Myocyte (in vitro differentiated cells): ENCODE results near the gene ZCCHC7. TPM values are rescaled to one million over a fixed set of nuclear protein-coding genes. Genes with fewer than 3 reads are reported as not detected.
"Not testable (repeated sequence)": the region's sequence is repeated elsewhere in the genome, so short reads cannot be mapped to it uniquely, and the experiment has no call there.

Source experiments
- DNase-seq: peaks from one replicate; pipeline ENCODE4 v3.0.0-alpha.2; 2012; ENCODE audit warnings: low read depth
- total RNA-seq: library from RNA; depleted of rRNA; stranded (reverse); fragments of >200 nt; gene quantifications from 2 replicates; pipeline ENCODE4 v1.2.3, GENCODE V29; 2014

Gene ZCCHC7
- total RNA-seq, 1 donor from 2014 or later = 21.0 TPM

DNA sequence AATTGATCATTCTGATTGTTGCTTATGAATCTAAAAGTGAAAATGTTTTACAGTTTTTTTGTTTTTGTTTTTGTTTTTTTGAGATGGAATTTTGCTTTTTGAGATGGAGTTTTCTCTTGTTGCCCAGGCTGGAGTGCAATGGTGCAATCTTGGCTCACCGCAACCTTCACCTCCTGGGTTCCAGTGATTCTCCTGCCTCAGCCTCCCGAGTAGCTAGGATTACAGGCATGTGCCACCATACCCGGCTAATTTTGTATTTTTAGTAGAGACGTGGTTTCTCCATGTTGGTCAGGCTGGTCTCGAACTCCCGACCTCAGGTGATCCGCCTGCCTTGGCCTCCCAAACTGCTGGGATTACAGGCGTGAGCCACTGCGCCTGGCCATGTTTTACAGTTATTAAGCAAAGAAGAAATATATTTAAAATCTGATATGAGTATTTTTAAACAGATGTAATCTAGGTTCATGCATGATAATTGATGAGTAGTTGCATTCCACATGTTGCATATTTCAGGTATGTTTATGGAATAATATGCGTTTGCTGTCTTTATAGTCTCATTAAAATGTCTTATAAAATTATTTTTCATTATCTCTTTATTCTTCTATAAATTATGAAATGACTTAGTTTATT lies 171.4 kb downstream of the ZCCHC7 start:
- not testable (repeated sequence) for DNase-seq

DNA sequence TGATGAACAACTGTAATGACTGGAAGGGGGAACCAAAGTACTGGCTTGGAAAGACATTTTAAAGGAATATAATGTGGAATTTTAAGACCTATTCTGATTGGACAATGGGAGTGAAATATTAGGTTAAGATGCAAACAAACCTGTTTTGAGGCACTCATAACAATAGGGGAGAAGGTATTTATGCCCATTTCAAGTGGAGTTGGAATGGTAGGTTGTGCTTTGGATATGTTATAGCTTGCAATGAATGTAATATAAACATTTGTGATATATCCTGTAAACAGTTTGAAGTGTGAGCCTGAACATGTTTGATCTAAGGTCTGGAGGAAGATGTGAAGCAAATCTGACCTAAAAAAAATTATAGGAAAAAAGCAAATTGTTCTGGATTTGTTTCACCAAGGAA lies 172.5 kb downstream of the ZCCHC7 start:
- no peak for DNase-seq

DNA sequence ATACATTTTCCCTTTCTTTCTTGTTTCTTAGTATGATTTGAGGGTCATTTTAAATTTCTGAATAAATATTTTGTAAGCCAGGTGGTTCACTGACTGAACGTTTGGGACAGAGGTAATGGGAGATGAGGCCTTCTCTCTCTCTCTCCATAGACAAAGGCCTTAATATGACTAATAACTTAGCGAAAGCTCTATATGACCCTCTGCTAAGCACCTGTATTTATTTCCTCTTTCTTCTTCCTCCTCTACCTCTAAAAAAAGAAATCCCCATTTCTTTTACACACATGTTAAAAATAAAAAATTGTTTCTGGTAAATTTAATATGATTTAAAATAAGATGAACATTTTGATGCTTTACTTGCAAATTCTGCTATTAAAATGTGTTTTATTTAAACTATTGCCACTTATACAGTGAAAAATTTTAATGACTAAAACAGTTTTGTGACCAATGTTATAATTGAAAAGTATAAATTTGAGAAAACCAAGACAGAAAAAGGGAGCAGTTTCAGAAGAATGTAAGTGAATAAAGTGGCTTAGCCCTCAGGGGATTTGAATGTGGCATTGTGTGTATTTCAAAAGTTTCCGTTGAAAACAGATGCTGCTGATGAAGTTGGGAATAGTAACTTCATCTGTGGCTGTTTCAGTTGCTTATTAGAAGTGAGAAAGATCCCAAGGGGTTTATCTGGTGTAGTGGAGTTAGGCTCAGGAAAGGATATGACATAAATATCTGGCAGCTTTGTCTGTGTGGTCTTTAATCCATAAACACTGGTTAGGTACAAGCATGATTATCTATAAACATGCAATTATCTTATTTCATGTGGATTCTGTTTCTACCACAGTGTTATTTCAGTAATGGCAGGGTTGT lies 173.5 kb downstream of the ZCCHC7 start:
- peak; percentile 64 for DNase-seq

DNA sequence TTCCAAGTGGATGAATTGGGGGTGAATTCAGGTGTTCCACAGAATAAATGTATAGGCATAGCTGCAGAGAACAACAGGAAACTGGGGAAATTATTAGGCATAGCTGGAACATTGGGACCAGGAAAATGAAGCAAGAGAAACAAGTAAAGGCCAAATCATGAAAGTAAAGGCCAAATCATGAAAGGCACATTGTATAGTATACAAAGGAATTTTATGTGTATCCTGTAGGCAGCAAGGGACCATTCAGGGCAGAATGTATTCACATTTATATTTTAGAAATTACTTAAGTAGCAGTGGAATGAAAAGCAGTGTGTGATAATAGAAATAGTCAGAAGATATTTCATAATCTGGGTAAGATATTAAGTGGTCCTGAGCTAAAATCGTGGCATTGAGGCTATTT lies 174.8 kb downstream of the ZCCHC7 start:
- DNase-seq = no peak

DNA sequence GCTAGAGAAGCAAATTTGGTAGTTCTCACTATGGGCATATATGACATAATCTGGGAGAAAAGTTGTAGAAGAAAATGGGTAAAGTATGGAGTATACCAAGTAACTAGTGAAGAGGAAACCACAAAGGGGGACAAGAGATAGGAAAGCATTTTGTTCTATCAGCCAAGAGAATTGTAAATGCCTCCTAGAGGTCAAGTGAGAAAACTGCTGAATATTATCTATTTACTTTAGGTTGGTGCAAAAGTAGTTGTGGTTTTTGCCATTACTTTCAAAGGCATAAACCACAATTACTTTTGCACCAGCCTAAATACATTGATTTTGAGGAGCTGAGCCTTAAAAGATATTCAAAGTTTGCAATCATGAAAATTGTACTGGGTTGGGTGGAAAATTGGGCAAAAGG lies 175.4 kb downstream of the ZCCHC7 start:
- DNase-seq = no peak

DNA sequence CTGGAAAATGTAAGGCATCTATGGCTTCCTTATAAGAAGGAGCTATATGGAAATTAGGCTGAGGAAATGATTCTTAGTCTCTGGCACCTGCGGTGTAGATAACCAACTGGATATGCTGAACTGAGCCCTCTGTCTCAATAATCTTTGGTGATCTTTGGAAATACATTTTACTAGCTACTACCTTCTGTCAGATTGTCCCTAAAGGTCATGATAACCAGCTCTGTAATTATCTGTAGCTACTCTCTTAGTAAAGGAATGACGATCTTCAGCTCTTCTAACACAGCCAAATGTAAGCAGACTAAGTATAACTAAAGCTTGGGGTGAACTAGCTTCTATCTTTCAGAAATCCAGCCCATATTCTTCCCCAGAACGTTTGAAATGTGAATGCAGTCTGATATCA lies 177.2 kb downstream of the ZCCHC7 start:
- no peak for DNase-seq

DNA sequence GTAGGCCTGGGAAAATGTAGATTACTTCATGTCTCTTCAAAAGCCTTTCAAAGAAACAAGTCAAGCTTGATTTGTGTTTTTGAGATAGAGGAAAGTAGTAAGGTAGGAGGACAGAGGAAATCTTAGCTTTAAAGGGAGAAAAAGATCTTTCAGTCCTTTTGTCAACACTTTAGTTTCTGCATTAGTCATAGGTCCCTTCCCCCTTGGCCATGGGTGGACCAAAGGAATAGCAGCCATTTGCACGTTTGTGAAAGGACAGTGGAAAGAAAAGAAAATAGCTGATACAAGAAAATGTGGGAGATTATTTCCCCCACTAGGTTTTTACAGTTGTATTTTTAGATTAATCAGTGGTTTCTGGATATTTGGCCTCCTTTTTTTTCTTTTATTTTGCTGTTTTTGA lies 180.2 kb downstream of the ZCCHC7 start:
- DNase-seq = peak; percentile 27

DNA sequence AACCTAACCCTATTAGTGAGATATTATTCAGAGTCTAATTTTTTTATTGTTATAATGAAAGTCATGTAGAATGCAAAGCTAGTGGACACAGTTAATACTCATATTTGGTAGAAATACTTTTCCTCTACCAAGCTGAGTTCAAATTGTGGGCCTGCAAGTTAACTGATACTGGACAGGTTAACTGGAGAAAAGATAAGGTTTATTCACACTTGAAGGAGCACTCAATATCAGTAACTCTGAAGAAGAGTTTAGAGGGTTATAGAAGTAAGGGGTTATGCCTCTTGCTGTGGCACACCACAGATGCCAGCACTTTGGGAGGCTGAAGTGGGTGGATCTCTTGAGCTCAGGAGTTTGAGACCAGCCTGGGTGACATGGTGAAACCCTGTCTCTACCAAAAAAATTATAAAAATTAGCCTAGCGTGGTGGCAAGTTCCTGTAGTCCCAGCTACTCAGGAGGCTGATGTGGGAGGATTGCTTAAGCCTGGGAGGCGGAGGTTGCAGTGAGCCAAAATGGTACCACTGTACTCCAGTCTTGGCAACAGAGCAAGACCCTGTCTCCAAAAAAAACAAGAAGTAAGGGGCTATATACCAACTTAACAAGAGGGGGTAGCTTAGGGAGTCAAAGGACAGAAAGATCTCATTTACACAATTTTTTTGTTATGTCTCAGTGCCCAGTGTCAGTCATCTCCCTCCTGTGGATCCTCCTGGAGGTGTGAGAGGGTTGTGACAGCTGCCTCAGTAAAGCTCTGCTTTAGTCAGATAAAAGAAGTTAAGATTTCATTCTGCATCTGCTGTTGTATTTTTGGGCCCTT lies 180.9 kb downstream of the ZCCHC7 start:
- DNase-seq = no peak

DNA sequence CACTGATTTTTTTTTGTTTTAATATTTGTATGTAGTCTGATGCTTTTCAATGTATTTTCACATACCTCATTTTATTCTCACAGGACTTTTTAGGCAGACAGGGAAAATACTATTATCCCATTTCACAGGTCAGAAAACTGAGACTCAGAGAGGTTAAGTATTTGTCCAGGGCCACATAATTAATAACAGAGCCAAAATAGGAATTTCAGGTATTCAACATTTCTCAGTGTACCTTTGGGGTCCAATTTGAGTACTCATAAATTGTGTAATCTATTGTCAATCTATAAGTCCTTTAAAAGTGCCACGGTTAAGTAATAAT lies 181.4 kb downstream of the ZCCHC7 start:
- DNase-seq = no peak

DNA sequence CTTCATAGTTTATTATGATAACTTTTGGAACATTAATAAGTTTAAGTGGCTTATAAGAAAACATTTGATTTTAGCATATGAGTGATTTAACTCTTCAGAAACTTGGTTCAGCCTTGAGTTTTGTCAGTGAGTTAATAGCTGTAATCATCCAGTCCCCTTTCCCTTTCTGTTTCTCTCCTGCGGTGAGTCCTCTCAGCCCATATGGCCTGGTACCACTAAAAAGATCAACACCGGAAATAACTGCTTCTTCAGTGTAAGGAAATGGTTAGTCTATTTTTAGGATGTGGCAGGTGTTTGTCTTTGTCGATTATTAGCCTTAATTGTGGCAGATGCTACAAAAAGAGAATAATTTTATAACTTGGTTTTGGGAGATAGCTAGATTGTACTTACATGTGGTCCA lies 181.9 kb downstream of the ZCCHC7 start:
- peak; percentile 36 for DNase-seq

DNA sequence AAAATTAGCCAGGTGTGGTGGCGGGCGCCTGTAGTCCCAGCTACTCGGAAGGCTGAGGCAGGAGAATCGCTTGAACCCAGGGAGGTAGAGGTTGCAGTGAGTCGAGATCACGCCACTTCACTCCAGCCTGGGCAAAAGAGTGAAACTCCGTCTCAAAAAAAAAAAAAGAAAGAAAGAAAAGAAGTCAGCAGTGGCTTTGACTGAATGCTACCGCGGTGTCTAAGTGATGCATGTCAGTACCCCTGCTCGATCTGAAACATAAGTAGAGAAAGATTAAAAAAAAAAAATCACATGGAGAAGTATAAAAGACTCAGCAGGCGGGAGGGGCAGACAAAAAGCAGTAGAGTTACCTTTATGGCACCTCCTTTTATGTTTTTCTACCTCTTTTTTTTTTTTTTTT lies 182.9 kb downstream of the ZCCHC7 start:
- not testable (repeated sequence) for DNase-seq

DNA sequence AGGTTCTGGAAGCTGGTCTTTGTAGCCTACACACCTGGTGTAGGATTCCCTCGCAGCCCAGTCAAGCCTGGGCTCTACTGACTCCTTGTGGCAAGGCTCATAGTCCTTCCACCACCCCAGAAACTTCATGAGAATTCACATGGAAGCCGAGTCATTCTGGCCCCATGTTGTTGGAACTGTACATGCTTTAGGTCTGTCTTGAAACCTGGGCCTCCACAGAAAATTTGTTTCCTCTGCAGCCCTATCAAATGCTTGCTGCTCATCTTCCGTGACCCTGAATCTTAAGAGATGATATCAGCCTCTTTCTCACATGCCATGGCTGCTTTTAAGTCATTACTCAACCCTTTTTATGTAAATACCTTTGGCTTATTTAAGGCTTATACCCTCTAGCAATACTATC lies 188.8 kb downstream of the ZCCHC7 start:
- no peak for DNase-seq

DNA sequence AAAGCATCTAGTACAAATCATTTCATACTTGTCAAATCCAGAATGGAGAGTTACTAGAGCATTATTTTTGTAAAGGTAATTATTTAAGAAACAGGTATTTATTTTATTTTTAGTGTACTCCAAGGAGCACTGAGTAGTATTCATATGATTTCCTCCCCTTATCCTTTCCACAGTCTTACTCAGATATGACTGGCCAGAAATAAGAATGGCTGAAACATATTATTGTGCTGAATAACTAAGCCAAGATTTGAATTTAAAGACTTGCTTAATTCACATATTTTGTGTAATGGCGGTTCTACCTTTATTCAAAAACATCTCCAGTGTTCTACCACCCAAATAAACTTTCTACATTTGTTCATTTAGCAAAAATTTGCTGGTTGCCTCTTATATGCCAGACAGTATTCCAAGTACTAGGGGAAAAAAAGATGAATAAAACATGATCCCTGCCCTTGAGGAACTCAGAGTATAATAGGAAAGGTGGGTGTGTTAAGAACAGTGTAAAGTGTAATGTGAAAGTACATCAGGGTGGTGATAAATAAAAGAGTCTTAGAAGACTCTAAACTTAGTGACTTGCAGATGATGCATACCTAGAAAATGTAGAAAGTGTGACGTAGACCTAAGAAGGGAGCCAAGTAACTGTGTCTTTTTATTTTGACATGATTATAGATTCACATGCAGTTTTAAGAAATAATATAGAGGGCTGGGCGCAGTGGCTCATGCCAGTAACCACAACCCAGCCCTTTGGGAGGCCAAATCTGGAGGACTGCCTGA lies 191.7 kb downstream of the ZCCHC7 start:
- no peak for DNase-seq

DNA sequence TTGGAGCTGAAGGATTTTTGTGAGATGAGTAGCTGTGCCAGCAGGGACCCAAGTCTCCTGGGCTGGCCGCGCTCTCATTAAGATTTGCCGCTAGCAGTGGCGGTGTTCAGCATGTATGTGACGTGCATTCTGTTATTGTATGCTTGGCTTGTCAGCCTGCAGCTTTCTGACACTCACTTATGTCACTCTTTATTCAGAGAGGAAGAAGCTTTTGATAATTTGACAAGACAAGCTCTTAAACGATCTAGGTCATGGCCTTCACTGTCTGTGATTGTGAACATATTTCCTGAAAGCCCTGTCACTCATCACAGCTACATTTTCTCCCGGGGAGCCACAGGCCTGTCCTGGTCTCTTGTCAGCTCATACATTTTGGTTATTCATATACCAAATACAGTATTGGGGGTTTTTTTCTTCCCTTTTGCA lies 203.9 kb downstream of the ZCCHC7 start:
- no peak for DNase-seq

DNA sequence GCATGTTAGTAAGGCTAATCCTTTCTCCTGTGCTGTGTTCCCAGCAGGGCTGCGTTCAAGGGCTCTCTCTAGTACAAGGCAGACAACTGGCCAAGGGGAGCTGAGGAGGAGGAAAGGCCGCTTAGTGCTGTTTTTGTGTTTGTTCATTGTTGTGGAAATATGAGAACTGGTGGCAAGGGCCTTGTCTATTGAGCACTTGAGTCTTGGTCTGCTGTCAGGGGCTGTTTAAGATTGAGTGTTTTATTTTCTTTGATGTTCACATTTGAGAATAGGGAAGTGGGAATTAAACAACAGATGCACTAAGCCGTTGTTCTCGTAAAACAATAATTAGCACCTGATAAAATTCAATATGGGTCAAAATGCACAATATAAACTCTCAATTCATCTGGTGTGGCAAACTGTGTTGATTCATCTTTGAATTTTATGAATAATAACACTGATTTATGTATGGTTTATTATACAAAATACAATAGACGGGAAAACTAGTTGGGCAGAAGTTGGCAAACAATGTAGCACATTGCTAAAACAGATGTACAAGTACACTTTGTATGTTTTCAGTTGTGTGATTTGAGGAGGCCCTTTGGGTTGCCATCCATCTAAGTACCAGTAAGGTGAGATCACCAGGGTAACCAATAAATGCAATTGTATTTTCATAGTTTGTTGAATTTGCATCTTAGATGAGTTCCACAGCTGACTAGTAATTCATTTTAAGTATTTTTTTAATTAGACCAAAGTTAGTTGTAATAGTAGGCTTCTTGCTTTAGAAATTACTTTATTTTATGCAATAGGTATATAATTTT lies 204.5 kb downstream of the ZCCHC7 start:
- no peak for DNase-seq

DNA sequence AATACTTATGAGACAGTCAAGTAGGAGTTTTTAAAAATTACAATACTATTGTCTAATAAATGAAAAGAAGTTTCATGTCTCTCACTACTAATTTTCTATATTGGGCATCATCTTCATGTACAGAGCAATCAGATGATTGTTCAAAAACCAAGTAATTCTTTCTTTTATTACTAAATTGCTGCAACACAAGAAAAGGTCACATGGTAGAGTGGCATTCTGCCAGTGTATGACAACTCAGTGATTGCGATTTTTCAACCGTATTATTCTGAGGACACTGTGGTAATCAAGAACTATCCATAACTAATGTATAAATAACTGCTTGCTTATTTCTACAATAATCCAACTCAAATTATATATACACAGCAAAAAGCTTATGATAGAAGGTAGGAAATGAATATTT lies 205.4 kb downstream of the ZCCHC7 start:
- peak; percentile 7 for DNase-seq

DNA sequence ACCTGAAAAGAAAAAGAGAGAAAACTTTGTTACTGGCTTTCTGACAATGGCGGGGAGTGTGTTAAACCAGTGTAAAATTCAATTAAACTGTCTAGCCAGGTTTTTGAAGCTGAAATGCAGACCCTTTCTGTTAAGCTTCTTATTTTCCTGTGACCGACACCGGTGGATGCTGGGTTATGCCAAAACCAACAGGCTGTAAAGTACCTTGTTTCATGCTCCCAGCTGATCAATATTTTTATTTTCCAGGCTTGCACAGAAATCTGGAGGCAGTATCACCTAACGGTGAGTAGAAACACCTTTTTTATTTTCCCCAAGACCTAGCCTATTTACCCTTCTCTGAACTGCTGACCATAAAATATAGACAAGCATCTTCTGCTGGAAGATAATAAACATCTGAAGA lies 207.2 kb downstream of the ZCCHC7 start:
- DNase-seq = no peak

DNA sequence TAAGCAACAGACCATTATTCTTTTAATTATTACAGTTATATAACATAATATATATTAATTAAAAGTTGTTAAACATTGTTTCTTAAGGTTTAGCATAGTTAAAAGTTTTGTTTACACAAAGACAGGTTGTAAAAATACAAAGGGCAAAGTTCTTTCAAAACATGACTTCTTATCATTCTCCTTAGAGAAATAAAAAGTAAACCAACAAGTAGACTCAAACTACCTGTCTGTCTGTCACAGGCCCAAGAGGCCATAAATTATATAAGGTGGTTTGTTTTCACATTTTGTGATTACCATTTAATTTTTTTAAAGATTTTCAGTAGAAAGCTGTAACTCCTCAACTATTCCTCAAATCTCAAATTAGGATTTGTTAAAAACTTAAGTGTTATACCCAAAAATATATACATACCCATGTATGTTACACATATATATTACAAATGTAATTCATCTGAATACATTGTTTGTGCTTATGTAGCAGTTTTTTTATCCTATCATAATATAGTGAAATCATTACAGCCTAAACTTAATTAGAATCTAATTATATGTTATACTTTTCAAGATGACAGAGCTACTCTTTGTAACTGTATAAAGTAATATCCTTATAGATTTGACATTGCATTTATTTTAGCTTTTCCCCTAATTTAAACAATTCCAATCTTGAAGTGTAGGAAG lies 208.3 kb downstream of the ZCCHC7 start:
- no peak for DNase-seq

DNA sequence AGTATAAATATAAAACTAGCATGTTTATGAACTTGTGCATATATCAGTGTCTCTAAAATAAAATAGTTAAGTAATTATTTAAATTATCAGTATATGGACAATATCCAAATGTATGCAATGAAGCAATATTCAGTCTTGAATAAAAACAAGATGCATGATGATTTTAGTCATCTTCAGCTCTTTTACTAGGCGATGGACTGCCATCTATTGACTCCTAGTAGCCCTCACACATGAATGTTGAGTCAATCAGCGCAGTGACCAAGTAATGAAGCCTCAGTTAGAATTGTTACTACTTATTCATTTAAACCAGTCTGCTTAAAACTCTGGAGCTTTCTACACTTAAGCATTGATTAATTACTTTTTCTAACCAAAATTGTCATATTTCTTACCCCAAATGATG lies 209.2 kb downstream of the ZCCHC7 start:
- peak; percentile 32 for DNase-seq

DNA sequence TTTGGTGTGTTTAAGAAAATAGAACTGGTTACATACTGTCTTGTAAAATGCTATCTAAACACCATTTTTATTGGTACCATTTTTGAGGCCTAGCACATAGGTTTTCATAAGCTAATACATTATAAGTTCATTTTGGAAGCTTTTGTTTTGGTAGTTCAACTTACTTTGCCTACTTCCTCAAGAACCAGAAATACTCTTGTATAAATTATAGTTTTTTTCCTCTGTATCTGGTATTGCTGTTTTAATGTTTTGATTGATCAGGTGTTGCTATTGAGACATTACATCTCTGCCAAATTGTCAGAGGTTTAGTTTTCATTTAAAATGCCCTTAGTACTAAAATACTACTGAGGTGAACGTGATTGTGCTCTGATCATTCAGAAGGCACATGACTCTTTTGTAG lies 211.5 kb downstream of the ZCCHC7 start:
- no peak for DNase-seq
